ENCODE data around the gene PPP4C.

Gene PPP4C

DNA sequence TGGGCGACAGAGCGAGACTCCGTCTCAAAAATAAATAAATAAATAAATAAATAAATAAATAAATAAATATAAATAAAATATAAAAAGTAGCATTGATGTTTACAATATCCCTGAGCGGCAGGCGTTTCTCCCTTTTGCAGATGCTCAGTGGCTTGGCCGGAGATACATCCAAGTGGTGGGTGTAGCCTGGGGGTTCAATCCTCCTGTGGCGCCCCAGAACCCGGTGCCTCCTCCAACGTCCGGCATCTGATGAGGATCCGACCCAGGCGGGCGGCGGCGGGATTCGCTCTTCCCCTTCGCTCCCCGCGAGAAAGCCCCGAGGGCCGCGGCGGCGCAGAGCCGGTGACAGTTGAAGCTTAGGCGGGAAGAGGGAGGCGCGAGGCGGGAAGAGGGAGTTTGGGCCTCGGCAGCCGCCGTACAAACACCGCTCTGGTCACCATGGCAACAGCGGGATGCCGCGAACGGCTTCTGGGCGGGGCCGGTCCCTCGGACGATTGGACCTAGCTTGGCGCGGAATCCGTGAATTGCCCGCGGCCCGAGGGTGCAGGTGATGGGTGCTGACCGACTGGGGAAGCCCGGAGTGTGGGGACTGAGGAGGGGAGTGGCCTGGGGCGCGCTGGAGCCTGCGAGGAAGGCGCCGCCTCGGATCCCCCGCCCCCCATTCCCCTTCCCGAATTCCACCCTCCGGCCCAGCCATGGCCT lies 23.0 kb upstream of the PPP4C start:
- H3K27ac ChIP-seq (ENCODE audit: low read depth, low read length): peak overlapping the region; percentile 69
- TF ChIP-seq EZH2phosphoT487 (conservative IDR thresholded peaks at IDR 0.05; ENCODE audit: low read length): no peak
- TF ChIP-seq CTCF (IDR thresholded peaks at IDR 0.05; ENCODE audit: insufficient read depth, low read length, poor library complexity, severe bottlenecking): no peak

DNA sequence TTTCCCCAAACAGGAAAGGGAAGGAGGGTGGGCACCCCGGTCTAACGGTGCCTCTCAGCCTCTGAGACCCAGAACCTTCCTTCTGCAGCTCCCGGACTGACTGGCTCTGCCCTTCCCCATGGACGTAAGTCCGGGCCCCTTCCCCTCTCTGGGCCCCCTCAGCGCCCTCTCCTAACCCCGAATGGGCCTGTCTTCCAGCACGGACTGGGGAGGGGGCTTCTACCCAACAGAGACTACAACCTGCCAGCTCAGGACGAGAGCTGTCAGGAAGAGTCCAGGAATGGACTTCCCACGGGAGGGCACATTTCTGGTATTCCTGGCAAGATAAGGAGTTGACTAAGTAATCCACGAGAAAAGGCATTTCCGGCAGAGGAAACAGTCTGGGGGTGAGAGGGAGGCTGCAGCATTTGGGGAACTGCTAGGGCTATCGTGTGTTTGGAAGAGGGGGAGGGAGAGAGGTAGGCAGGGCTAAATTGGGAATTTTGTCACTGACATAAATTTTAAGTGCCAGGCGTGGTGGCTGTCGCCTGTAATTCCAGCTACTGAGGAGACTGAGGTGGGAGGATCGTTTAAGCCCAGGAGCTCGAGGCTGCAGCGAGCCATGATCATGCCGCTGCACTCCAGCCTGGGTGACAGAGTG lies 22.3 kb upstream of the PPP4C start:
- Histone ChIP-seq H3K9ac (ENCODE audit: low read length) (peak overlapping the region; percentile 70), H3F3A (ENCODE audit: insufficient read depth) (no peaks in the 10 kb centered on the region; the same call in 1 of the 2 replicates), H4K20me1 (ENCODE audit: low read depth, low read length) (no peaks in the 10 kb centered on the region), H3K9me3 (ENCODE audit: insufficient read depth, low read length) (no peaks in the 10 kb centered on the region), H3K9me2 (replicated peaks; ENCODE audit: insufficient read depth, low read length) (no peaks in the 10 kb centered on the region), H3K27ac (ENCODE audit: low read depth, low read length) (no peak overlapping the region), H3K36me3 (ENCODE audit: low read length) (no peaks in the 10 kb centered on the region), H2AFZ (ENCODE audit: low read depth, low read length, severe bottlenecking) (peak overlapping the region; percentile 89), H3K4me2 (ENCODE audit: low read depth, low read length, poor library complexity, severe bottlenecking) (peak overlapping the region; percentile 97), H3K27me3 (ENCODE audit: low read length) (no peaks in the 10 kb centered on the region), H3K79me2 (ENCODE audit: insufficient read depth, low read length) (no peaks in the 10 kb centered on the region), H3K4me3 (ENCODE audit: insufficient read depth, low read length, poor library complexity, severe bottlenecking) (peak overlapping the region; percentile 65)
- no peak for TF ChIP-seq EZH2phosphoT487 (conservative IDR thresholded peaks at IDR 0.05; ENCODE audit: low read length)
- TF ChIP-seq CTCF (IDR thresholded peaks at IDR 0.05; ENCODE audit: insufficient read depth, low read length, poor library complexity, severe bottlenecking): no peak

More for the DNA sequence above, 23.0 kb upstream of the PPP4C start:
- Histone ChIP-seq H3K27me3 (ENCODE audit: low read length) (no peaks in the 10 kb centered on the region), H3K4me2 (ENCODE audit: low read depth, low read length, poor library complexity, severe bottlenecking) (peak overlapping the region; percentile 97), H3K79me2 (ENCODE audit: insufficient read depth, low read length) (no peaks in the 10 kb centered on the region), H3F3A (ENCODE audit: insufficient read depth) (no peaks in the 10 kb centered on the region; the same call in 1 of the 2 replicates), H3K4me3 (ENCODE audit: insufficient read depth, low read length, poor library complexity, severe bottlenecking) (peak overlapping the region; percentile 65), H3K36me3 (ENCODE audit: low read length) (no peaks in the 10 kb centered on the region), H4K20me1 (ENCODE audit: low read depth, low read length) (no peaks in the 10 kb centered on the region), H3K9me2 (replicated peaks; ENCODE audit: insufficient read depth, low read length) (no peaks in the 10 kb centered on the region), H2AFZ (ENCODE audit: low read depth, low read length, severe bottlenecking) (peak overlapping the region; percentile 89), H3K9me3 (ENCODE audit: insufficient read depth, low read length) (no peaks in the 10 kb centered on the region), H3K9ac (ENCODE audit: low read length) (peak overlapping the region; percentile 70)

GRCh38 chr16:30054451-30054850 lies 21.3 kb upstream of the PPP4C start:
- Histone ChIP-seq H3K79me2 (ENCODE audit: insufficient read depth, low read length) (no peaks in the 10 kb centered on the region), H3K9me3 (ENCODE audit: insufficient read depth, low read length) (no peaks in the 10 kb centered on the region), H3K4me2 (ENCODE audit: low read depth, low read length, poor library complexity, severe bottlenecking) (no peak overlapping the region), H2AFZ (ENCODE audit: low read depth, low read length, severe bottlenecking) (no peak overlapping the region), H4K20me1 (ENCODE audit: low read depth, low read length) (no peaks in the 10 kb centered on the region), H3K27me3 (ENCODE audit: low read length) (no peaks in the 10 kb centered on the region), H3F3A (ENCODE audit: insufficient read depth) (no peaks in the 10 kb centered on the region; the same call in 1 of the 2 replicates), H3K36me3 (ENCODE audit: low read length) (no peaks in the 10 kb centered on the region), H3K9me2 (replicated peaks; ENCODE audit: insufficient read depth, low read length) (no peaks in the 10 kb centered on the region), H3K27ac (ENCODE audit: low read depth, low read length) (no peak overlapping the region), H3K4me3 (ENCODE audit: insufficient read depth, low read length, poor library complexity, severe bottlenecking) (no peak overlapping the region), H3K9ac (ENCODE audit: low read length) (no peak overlapping the region)
- TF ChIP-seq EZH2phosphoT487 (conservative IDR thresholded peaks at IDR 0.05; ENCODE audit: low read length): no peak

All from SU-DHL-6 (cell line).